GM19467 (cell line): ENCODE data around the gene CSGALNACT2.

Source experiments
- ATAC-seq: cut with Tn5 transposase; IDR thresholded peaks from one replicate; pipeline ENCODE4 v1.9.1; 2021; ENCODE audit warnings: mild to moderate bottlenecking, moderate library complexity; ENCODE audit not compliant: unreplicated experiment

CSGALNACT2 gene

DNA sequence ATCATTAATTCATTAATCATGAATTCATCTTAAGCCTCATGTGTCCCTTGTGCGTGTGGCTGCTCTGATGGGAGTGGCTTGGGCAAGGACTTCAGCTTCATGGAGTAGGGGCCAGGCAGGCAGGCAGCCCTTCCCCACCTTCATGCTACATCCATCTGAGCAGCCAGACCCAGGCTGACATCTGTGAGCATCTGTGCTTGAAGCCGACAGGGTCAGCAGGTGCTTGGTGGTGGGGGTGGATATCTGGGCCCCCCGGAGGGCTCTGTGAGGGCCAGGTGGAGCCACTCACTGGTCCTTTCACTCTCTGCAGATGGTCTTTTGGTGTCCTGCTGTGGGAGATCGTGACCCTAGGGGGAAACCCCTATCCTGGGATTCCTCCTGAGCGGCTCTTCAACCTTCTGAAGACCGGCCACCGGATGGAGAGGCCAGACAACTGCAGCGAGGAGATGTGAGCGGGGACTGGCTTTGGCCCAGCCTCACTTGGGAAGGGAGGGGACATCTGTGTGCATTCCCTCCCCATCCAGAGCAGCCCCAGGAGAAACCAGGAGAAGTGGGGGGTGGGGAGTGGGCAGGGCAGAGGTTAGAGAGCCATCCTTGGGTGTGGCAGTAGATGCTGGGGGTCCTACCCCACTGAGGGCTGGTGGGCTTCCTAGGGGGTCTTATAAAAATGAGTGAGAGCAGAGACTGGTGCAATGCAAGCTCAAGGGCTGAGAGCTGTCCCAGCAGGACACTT lies 14.7 kb upstream of the CSGALNACT2 start:
- no peak for ATAC-seq

DNA sequence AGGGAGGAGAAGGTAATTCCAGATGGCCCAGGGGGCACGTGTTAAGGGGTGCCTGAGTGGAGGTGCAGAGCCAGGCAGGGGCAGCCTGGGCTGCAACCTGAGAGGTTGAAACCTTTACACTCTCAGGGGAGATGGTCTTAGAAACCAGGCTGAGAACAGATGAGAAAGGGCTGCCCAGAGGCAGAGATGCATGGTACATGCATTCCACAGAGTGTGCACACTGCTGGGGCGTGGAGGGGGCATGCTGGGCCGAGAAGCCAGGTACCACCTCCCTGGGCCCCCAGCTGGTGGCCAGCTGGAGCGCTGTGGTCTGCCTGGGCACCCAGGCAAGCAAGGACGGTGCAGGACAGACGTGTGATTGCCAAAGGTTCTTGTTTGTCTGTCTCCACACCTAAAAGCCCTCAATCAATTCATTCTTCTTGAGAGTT lies 14.1 kb upstream of the CSGALNACT2 start:
- no peak for ATAC-seq

DNA sequence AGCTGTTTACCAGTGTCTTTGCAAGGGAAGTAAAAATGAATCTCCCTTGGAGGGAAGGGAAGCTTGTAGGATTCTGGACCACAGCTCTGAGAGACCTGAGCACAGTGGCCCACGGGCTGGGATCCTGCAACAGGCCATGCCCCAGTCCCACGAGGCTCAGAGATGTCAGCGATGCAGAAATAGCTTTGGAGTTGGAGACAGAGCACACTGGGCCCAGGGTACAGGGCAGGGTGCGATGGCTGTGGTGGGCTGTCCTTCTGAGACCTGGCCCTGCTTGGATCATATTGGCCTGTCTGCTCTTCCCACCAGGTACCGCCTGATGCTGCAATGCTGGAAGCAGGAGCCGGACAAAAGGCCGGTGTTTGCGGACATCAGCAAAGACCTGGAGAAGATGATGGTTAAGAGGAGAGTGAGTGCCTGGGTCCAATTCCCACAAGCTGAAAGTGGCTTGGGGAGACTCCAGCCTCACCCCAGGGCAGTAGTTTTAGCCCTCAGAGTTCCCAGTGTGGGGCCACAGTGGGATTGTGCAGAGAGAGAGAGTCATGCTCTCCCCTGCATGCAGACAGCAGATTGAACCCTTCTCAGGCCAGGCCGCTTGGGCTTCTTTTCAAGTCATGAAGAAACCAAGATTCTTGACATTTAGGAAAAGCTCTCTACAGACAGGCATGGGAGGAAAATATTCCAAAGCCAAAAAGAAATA lies 13.5 kb upstream of the CSGALNACT2 start:
- ATAC-seq, result no peak

DNA sequence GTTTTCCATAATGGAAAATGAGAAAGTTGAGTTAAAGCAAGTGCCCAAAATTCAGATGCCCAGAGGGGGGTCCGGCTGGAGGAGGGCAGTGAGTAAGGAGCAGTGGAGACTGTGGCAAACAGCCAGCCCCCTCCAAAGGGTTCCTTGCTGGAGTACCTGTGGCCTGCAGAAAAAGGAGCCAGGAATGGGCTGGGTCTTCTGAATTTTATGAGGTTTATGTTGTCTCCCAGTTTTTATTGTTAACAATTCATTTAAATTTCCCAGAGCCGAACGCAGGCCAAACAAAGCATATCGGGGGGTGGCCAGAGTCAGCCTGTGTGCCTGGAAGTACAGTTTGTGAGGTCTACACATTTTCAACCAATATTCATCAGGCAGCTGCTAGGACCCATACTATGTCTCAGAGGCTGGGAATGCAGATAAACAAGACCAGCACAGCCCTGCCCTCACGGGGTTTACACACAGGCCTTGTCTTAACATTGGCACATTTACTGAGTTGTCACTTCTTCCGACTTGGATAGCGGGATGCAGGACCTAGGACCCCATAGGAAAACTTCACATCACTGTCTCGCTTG lies 12.9 kb upstream of the CSGALNACT2 start:
- ATAC-seq, result no peak

DNA sequence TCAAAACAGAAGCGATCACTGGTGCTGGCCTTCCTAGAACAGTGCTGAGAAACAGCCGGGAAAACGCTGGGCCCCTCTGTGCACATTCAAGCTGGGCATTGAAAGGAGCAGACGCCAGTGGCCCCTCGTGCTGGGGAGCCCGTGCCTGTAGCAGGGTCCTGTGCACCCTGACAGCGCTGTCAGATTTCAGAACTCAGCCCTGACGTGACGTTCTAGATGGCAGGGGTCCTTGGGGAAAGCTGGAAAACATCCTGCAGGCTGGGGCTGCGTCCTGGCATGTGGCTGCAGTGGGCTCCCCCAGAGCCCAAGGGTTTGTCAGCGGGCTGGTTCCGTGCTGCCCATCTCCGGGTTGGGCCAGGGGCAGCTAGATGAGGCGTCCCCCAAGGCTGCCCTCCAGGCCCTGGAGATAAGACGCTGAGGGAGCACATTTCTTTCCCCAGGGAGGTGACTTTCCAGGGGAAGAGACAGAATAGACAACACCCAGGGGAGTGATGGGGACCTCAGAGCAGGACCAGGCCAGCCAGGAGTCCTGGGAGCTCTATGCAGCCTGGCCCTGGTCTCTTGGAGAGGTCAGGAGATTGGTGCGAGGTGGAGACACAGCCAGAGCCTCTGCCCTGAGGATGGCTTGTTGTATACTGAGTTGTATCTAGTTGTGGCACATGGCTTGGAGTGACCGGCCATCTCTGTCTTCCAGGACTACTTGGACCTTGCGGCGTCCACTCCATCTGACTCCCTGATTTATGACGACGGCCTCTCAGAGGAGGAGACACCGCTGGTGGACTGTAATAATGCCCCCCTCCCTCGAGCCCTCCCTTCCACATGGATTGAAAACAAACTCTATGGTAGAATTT lies 12.1 kb upstream of the CSGALNACT2 start:
- no peak for ATAC-seq

DNA sequence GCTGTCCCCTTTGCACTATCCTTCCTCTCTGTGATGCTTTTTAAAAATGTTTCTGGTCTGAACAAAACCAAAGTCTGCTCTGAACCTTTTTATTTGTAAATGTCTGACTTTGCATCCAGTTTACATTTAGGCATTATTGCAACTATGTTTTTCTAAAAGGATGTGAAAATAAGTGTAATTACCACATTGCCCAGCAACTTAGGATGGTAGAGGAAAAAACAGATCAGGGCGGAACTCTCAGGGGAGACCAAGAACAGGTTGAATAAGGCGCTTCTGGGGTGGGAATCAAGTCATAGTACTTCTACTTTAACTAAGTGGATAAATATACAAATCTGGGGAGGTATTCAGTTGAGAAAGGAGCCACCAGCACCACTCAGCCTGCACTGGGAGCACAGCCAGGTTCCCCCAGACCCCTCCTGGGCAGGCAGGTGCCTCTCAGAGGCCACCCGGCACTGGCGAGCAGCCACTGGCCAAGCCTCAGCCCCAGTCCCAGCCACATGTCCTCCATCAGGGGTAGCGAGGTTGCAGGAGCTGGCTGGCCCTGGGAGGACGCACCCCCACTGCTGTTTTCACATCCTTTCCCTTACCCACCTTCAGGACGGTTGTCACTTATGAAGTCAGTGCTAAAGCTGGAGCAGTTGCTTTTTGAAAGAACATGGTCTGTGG lies 11.4 kb upstream of the CSGALNACT2 start:
- peak; percentile 35 for ATAC-seq

DNA sequence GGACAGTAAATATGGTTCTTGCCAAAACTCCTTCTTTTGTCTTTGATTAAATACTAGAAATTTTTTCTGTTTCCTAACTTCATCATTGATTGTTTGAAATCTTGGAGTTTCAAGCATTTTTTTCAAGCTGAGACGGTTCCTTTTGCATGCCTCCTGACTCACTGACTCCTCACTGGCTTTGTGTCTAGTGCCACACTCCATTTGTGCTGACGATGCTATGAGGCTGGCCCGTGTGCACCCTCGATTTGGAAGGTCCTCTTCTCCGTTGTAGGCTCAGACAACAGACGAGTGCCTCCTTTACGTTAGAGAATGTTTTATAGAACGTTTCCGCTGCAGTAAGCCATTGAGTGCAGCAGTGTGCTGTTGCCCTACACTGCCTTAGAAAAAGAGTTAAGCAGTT lies 10.8 kb upstream of the CSGALNACT2 start:
- no peak for ATAC-seq

DNA sequence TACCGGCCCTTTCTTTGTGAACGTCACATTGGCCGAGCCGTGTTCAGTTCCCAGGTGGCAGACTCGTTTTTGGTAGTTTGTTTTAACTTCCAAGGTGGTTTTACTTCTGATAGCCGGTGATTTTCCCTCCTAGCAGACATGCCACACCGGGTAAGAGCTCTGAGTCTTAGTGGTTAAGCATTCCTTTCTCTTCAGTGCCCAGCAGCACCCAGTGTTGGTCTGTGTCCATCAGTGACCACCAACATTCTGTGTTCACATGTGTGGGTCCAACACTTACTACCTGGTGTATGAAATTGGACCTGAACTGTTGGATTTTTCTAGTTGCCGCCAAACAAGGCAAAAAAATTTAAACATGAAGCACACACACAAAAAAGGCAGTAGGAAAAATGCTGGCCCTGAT lies 9.9 kb upstream of the CSGALNACT2 start:
- ATAC-seq, result no peak

DNA sequence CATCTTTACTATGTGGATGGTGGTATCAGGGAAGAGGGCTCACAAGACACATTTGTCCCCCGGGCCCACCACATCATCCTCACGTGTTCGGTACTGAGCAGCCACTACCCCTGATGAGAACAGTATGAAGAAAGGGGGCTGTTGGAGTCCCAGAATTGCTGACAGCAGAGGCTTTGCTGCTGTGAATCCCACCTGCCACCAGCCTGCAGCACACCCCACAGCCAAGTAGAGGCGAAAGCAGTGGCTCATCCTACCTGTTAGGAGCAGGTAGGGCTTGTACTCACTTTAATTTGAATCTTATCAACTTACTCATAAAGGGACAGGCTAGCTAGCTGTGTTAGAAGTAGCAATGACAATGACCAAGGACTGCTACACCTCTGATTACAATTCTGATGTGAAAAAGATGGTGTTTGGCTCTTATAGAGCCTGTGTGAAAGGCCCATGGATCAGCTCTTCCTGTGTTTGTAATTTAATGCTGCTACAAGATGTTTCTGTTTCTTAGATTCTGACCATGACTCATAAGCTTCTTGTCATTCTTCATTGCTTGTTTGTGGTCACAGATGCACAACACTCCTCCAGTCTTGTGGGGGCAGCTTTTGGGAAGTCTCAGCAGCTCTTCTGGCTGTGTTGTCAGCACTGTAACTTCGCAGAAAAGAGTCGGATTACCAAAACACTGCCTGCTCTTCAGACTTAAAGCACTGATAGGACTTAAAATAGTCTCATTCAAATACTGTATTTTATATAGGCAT lies 9.1 kb upstream of the CSGALNACT2 start:
- no peak for ATAC-seq

DNA sequence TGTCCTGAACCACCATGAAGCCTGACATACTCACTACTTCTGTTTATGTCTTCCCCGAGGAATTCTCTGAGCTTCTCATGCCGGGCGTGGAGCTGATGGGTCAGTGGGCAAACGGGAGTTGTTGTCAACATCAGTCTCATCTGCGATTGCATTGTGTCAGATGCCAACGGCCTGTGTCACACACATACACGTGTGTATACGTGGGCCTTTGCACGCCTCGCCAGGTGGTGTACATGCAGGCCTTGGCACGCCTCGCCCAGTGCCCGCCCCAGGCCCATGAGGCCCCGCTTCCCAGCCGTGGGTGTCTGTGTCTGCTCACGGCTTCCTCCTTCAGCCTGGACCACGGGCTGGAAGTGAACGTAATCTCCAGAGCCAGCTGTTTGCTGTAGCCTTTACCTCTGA lies 7.5 kb upstream of the CSGALNACT2 start:
- no peak for ATAC-seq

DNA sequence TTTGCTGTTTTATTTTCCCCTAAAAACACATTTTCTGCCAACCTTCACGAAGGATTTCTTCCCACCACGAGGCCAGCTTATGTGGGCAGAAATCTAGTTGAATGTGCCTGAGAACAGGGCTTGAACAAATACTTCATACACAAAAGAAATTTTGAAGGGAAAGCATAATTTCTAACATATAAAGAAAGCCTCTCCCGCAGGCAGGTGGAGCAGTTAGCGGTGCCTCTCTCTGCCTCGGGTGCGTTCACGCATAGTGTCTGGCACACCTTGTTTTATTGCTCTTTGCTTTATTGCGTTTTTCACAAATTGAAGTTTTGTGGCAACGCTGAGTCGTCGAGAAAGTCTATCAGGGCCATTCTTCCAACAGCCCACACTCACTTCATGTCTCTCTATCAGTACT lies 7.0 kb upstream of the CSGALNACT2 start:
- ATAC-seq, result no peak

DNA sequence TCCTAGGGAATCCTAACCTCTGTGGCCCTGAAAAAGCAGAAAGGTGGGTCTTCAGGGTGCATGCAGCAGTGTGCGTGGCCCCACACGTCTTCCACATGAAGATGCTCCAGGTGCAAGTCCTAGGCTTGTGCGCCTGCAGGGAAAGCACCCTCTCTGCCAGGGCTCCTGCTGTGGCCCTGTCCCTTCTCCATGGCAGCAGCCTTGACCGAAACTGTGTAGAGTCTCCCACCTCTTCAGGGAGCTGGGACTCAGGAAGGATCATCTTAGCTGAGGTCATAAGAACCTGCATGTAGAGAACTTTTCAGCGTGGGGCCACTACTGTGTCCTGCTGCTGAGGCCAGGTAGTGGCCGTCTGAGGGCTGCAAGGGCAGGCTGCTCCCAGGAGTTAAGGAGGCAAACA lies 6.3 kb upstream of the CSGALNACT2 start:
- ATAC-seq, result no peak

DNA sequence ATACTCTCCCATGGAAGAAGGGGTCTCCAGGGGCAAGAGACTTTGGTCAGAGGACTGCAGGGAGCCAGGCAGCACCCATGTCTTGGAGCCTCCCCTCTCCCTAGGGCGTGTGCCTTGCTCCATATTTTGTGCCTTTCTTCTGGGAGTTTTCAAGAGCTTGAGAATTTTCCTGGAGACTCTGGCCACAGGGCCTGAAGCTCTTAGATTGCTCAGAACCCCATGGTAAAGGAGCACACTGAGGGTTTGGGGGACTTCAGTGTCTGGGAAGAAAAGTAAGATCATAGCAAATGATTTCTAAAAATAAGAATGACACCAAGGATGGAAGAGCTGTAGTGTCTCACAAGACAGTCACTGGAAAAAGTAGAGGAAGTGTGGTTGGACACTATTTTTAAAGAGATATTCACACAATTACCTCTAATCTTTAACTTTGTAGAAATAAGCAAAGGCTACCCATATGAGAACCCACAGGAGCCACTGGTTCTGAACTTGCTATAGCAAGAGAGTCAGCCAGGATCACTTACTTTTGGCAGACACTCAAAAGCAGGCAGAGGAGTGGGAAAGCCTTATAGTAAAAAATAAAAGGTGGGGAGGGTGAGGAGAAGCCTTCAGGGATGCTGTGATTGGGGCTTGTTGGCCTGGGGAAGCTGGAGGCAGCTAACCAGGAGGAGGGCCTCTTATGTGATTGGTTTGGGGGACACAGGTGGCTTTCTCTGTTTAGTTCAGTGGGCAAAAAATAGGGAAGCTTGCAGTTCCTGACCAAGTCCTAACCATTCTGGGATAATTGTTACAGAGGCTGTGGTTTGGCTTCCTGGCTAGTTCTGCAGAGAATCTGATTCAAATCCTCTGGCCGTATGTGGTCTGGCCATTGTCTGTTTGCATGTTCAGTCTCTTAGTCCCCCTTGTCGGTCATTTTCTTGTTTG lies 5.1 kb upstream of the CSGALNACT2 start:
- ATAC-seq, result no peak

DNA sequence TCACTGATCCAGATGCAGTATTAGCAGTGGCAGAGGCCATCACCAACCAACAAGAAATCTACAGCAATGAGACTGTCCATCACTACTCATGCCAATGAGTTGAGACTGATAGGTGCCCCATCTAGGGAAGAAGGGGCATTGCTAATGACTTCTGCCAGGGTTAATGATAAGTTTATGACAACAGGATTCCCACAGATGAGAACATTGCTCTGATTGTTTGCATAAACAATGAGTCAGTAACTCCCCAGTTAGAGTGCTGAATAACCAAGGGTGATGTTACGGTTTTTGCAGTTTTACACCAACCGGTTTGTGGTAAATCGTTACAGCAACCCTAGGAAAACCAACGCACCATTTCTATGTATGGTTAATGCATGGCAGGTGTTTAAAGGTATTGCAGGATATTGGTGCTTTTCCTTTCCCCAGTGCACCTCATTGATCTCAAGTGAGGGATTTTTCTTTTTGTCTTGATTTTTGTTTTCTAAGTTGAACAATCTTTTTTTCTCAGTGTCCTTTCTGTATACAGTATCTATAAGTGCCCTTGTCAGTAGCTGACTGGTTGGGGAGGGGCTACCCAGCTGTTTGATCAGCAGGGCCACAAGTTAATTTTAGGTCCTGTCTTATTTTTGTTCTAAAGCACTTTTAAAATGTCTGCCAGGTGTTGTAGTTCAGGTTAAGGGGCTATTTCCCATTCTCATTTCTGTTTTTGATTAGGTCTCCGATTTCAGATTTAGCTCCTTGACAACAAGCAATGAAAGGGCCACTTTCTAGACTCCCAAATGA lies 3.9 kb upstream of the CSGALNACT2 start:
- no peak for ATAC-seq

DNA sequence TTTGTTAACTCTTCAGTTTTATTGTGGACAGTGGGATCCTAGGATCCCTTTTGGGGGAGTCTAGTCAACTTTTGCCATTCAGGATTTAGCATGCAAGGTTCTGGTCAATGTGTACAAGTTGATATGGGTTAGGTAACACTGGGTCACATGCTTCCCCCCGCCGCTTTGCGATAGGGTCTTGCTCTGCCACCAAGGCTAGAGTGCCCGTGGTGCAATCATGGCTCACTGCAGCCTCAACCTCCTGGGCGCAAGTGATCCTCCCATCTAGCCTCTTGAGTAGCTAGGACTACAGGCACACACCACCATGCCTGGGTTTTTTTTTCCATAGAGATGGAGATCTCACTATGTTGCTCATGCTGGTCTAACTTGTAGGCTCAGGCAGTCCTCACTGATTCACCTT lies 3.2 kb upstream of the CSGALNACT2 start:
- no peak for ATAC-seq

DNA sequence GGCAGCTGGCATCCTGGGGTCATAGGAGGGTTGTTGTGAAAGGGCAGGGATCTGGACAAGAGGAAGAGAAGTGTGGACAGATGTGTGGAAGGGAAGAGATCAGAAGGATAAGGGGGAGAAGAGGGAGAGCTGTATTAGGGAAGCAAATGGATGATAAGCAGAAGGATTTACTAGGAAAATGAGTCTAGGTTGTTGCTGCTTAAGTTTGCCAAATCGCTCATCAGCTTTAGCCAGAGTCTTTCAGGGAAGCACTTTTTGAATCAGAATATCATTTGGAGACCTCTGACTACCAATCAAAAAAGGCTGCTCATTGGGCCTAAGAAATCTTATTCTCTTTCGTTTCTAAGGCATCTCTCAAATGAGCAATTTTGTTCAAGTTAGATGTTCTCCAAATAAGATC lies 2.6 kb upstream of the CSGALNACT2 start:
- no peak for ATAC-seq

DNA sequence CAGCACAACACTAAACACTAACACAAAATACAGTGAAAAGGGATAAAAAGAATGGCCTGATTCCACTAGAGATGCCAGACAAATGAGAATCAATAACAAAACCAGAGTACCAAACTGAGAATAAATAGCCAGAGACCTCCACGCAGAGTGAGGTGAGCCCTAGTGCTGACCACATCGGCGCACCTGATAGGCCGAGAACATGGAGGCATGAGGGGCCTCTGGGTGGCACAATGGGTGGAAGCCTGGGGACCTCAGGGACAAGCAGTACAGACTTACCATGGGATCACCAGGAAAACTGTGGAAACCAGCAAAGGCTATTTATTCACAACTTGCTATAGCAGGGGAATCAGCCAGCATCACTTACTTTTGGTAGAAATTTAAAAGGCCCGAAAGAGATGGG lies 1.8 kb upstream of the CSGALNACT2 start:
- ATAC-seq, result no peak

DNA sequence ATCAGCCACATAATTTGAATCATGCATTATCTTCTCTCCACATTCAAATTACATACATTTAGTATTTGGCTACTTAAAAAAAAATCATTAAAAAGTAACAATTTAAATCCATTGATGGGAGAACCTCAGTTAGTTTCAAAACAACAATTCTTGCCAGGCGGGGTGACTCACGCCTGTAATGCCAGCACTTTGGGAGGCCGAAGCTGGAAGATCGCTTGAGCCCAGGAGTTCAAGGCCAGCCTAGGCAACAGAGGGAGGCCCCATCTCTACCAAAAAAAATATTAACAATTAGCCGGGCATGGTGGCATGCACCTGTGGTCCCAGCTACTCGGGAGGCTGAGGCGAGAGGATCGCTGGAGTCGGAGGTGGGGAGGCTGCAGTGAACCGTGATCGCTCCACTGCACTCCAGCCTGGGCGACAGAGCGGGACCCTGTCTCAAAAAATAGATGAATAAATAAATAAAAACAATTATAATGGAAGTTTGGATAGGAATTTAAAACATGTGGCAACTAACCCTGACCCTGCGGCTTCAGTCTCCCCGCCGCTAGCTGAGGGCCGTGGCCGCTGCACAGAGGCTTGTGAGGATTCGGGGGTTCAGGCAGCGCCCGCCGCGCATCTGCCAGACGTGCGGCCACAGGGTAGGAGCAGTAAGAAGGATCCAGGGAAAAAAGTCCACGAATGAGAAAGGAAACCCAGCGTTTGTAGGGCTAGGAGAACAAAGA lies 1.1 kb upstream of the CSGALNACT2 start:
- no peak for ATAC-seq
